PFSK-1 (cell line): ENCODE data around the gene KCNC4.

Source experiments
- FOXP2 ChIP-seq: optimal IDR thresholded peaks from 2 replicates; pipeline ENCODE3; 2011; ENCODE audit warnings: borderline replicate concordance, control low read depth, inconsistent platforms; ENCODE audit not compliant: insufficient read depth; ENCODE audit errors: extremely low read length, extremely low read depth
- POLR2AphosphoS5 ChIP-seq: IDR thresholded peaks from 2 replicates; pipeline ENCODE4 v1.6.1; 2012; ENCODE audit warnings: low read depth, mild to moderate bottlenecking, control low read depth, low read length, moderate library complexity
- SIN3A ChIP-seq: IDR thresholded peaks from 2 replicates; pipeline ENCODE4 v1.6.1; 2012; ENCODE audit warnings: mild to moderate bottlenecking, low read length, moderate library complexity, borderline replicate concordance; ENCODE audit not compliant: insufficient read depth
- TAF1 ChIP-seq: IDR thresholded peaks from 2 replicates; pipeline ENCODE4 v1.6.1; 2012; ENCODE audit warnings: low read length, control low read depth, borderline replicate concordance; ENCODE audit not compliant: insufficient read depth
- TF ChIP-seq, protein P1 (sequence below), 2 experiments: IDR thresholded peaks; 2 replicates each; pipeline versions ENCODE4 v1.6.1 to v1.8.0; 2011 to 2012; ENCODE audit warnings: low read depth in 2 of 2, low read length in 2 of 2, control low read depth in 1 of 2, inconsistent platforms in 1 of 2, mild to moderate bottlenecking in 1 of 2, moderate library complexity in 1 of 2; ENCODE audit not compliant: insufficient read depth in 1 of 2

KCNC4 gene

GRCh38 chr1:110221119-110221518 lies 11.0 kb downstream of the KCNC4 start:
- TF ChIP-seq POLR2AphosphoS5 (no peak), FOXP2 (no peak), TAF1 (no peak), SIN3A (no peak)
- TF ChIP-seq, protein P1, sequence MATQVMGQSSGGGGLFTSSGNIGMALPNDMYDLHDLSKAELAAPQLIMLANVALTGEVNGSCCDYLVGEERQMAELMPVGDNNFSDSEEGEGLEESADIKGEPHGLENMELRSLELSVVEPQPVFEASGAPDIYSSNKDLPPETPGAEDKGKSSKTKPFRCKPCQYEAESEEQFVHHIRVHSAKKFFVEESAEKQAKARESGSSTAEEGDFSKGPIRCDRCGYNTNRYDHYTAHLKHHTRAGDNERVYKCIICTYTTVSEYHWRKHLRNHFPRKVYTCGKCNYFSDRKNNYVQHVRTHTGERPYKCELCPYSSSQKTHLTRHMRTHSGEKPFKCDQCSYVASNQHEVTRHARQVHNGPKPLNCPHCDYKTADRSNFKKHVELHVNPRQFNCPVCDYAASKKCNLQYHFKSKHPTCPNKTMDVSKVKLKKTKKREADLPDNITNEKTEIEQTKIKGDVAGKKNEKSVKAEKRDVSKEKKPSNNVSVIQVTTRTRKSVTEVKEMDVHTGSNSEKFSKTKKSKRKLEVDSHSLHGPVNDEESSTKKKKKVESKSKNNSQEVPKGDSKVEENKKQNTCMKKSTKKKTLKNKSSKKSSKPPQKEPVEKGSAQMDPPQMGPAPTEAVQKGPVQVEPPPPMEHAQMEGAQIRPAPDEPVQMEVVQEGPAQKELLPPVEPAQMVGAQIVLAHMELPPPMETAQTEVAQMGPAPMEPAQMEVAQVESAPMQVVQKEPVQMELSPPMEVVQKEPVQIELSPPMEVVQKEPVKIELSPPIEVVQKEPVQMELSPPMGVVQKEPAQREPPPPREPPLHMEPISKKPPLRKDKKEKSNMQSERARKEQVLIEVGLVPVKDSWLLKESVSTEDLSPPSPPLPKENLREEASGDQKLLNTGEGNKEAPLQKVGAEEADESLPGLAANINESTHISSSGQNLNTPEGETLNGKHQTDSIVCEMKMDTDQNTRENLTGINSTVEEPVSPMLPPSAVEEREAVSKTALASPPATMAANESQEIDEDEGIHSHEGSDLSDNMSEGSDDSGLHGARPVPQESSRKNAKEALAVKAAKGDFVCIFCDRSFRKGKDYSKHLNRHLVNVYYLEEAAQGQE (IDR thresholded peaks at IDR 0.05; ENCODE audit: insufficient read depth in 1 of 2, low read depth in 2 of 2, low read length in 2 of 2): no peak

DNA sequence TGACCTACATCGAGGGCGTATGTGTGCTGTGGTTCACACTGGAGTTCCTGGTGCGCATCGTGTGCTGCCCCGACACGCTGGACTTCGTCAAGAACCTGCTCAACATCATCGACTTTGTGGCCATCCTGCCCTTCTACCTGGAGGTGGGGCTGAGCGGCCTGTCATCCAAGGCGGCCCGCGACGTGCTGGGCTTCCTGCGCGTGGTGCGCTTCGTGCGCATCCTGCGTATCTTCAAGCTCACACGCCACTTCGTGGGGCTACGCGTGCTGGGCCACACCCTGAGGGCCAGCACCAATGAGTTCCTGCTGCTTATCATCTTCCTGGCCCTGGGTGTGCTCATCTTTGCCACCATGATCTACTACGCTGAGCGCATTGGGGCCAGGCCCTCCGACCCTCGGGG lies 13.0 kb downstream of the KCNC4 start:
- TF ChIP-seq, protein P1 (IDR thresholded peaks at IDR 0.05; ENCODE audit: insufficient read depth in 1 of 2, low read depth in 2 of 2, low read length in 2 of 2): no peak
- no peak for TF ChIP-seq TAF1

GRCh38 chr1:110223581-110223980 lies 13.5 kb downstream of the KCNC4 start:
- no peak for TF ChIP-seq SIN3A
- TF ChIP-seq TAF1: no peak
- no peak for TF ChIP-seq POLR2AphosphoS5
- TF ChIP-seq FOXP2: no peak
- TF ChIP-seq, protein P1 (IDR thresholded peaks at IDR 0.05; ENCODE audit: insufficient read depth in 1 of 2, low read depth in 2 of 2, low read length in 2 of 2): no peak

DNA sequence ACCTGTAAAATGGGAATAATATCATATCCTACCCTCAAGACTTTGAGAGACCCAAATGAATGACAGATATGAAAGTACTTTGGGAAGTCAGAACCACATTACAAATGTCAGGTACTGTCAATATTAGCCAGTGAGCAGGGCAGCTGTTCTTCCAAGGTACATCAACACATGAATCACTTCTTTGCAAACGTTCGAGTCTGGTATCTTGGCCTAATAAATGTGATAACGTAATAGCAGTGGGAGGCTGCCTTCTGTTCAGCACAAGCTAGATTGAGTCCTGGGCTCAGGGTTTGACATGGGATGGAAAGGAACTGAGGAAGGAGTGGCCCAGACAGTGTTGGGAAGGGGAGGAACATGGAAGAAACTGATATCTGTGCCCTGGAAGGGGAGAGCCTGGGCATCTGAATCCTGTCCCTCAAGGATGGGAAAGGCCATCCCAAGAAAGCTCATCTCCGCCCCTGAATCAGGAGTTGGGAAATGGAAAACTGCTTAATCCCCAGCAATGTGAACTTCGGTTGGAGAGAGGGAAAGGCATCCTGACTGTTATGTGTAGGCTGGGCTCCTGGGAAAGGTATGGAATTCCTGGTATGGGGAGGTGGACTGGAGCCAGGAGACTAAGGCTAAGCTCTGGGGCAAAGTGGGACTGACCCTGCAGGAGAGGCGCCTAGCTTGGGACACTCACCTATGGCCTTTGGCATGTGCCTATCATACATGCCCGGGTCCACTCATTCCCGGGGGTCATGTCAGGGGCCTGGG lies 14.3 kb downstream of the KCNC4 start:
- TF ChIP-seq, protein P1 (IDR thresholded peaks at IDR 0.05; ENCODE audit: insufficient read depth in 1 of 2, low read depth in 2 of 2, low read length in 2 of 2): no peak
- no peak for TF ChIP-seq FOXP2
- no peak for TF ChIP-seq SIN3A
- TF ChIP-seq TAF1: no peak
- TF ChIP-seq POLR2AphosphoS5: no peak

DNA sequence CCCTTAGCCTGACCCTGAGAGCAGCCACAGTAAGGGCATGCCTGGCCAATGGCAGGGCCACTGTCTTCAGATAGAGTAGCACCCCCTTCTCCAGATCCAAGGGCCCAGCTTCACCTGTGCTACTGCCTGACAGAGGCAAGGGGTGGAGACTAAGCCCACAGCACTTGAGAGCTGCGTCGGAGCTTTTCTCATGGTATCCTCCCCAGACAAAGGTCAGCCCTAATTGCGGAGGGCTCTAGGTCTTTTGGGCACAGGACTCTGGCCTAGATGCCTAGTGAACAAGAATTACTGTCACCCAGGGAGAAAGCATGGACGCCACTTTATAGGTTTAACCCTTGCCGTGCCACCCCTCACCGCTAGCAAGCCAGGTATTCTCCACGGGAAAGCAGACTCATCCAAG lies 15.1 kb downstream of the KCNC4 start:
- TF ChIP-seq POLR2AphosphoS5 (no peak), TAF1 (no peak), FOXP2 (no peak), SIN3A (no peak)
- TF ChIP-seq, protein P1 (IDR thresholded peaks at IDR 0.05; ENCODE audit: insufficient read depth in 1 of 2, low read depth in 2 of 2, low read length in 2 of 2): no peak
